B cell (primary cell): ENCODE results near the gene COX6B1. TPM values are rescaled to one million over a fixed set of nuclear protein-coding genes. Genes with fewer than 3 reads are reported as not detected.

Experiments
- ATAC-seq: fragments of 200-7000 bp; cut with Tn5 transposase; one replicate; pipeline ENCODE4 v1.10.0; 2021; ENCODE audit warnings: low read depth, mild to moderate bottlenecking, moderate number of reproducible peaks, moderate library complexity
- CTCF ChIA-PET: fragments of 350-600 bp; sonication (Branson Sonifier 250); formaldehyde crosslinking; loops from one replicate; lab custom pipeline; 2021; ENCODE audit warnings: antibody characterized with exemption, inconsistent platforms; lab: Charles Lee
- POLR2A ChIA-PET: fragments of 350-600 bp; sonication (Branson Sonifier 250); formaldehyde crosslinking; loops from one replicate; lab custom pipeline; 2021; ENCODE audit warnings: antibody characterized with exemption; lab: Charles Lee
- DNase-seq: peaks from one replicate; pipeline ENCODE4 v3.0.0; 2013
- H2AFZ ChIP-seq: 2 replicates; pipeline ENCODE4 v1.6.1; 2012; ENCODE audit warnings: mild to moderate bottlenecking, low read depth, low read length; ENCODE audit not compliant: insufficient read depth, poor library complexity, severe bottlenecking
- H3K27ac ChIP-seq, 2 donors: 1 replicate in 1 of 2; 2 replicates in 1 of 2; pipeline ENCODE4 v1.5.1; 2012 to 2013; ENCODE audit warnings: low read length in 2 of 2, mild to moderate bottlenecking in 2 of 2, moderate library complexity in 1 of 2
- H3K27me3 ChIP-seq, 4 experiments: fragments of 200-600 bp in 1 of 4; sonication (generic) in 1 of 4; replicated peaks in 1 of 4; 1 replicate in 2 of 4; 2 replicates in 2 of 4; pipeline versions ENCODE4 v1.6.1 to v1.7.0; 2013 to 2016; ENCODE audit warnings: low read length in 3 of 4, mild to moderate bottlenecking in 2 of 4, mixed read lengths in 1 of 4, moderate library complexity in 1 of 4; ENCODE audit not compliant: insufficient read depth in 4 of 4, control insufficient read depth in 3 of 4; ENCODE audit errors: control extremely low read depth in 1 of 4
- H3K36me3 ChIP-seq, 2 experiments: replicated peaks in 1 of 2; 1 replicate in 1 of 2; 2 replicates in 1 of 2; pipeline versions ENCODE4 v1.6.1 to v1.7.1; 2013; ENCODE audit warnings: low read length in 1 of 2; ENCODE audit not compliant: insufficient read depth in 2 of 2, control insufficient read depth in 1 of 2; ENCODE audit errors: control extremely low read depth in 1 of 2, extremely low read depth in 1 of 2
- H3K4me1 ChIP-seq, 2 donors: fragments of 200-600 bp in 1 of 2; sonication (generic) in 1 of 2; 1 replicate in 1 of 2; 2 replicates in 1 of 2; pipeline versions ENCODE4 v1.5.1 to v1.6.1; 2013 to 2017; ENCODE audit warnings: low read length in 2 of 2; ENCODE audit not compliant: control insufficient read depth in 2 of 2, insufficient read depth in 2 of 2
- H3K4me2 ChIP-seq: replicated peaks from 2 replicates; pipeline ENCODE3; 2012; ENCODE audit warnings: mild to moderate bottlenecking, low read depth, low read length; ENCODE audit not compliant: poor library complexity, severe bottlenecking
- H3K4me3 ChIP-seq, 5 experiments: fragments of 200-600 bp in 1 of 5; sonication (generic) in 1 of 5; 1 replicate in 3 of 5; 2 replicates in 2 of 5; pipeline versions ENCODE4 v1.5.1 to v1.7.0; 2011 to 2016; ENCODE audit warnings: low read length in 4 of 5, mild to moderate bottlenecking in 4 of 5, low read depth in 2 of 5, control low read depth in 1 of 5, moderate library complexity in 1 of 5; ENCODE audit not compliant: insufficient read depth in 1 of 5; ENCODE audit errors: control extremely low read depth in 1 of 5, extremely low read depth in 1 of 5
- H3K79me2 ChIP-seq: fragments of 200-600 bp; sonication (generic); one replicate; pipeline ENCODE4 v1.6.0; 2016; ENCODE audit warnings: low read length; ENCODE audit not compliant: control insufficient read depth, insufficient read depth
- H3K9ac ChIP-seq: fragments of 200-600 bp; sonication (generic); 2 replicates; pipeline ENCODE4 v1.6.1; 2017; ENCODE audit warnings: mild to moderate bottlenecking, low read length, moderate library complexity
- H3K9me3 ChIP-seq, 3 donors: one replicate each; pipeline versions ENCODE4 v1.6.1 to v1.7.1; 2013; ENCODE audit warnings: low read length in 2 of 3; ENCODE audit not compliant: control insufficient read depth in 2 of 3, insufficient read depth in 1 of 3; ENCODE audit errors: control extremely low read depth in 1 of 3
- H4K20me1 ChIP-seq: 2 replicates; pipeline ENCODE4 v1.6.0; 2012; ENCODE audit warnings: mild to moderate bottlenecking, low read length; ENCODE audit not compliant: insufficient read depth, control insufficient read depth, poor library complexity, severe bottlenecking
- H3K27ac Mint-ChIP-seq: one replicate; pipeline ENCODE4 v1.8.0; 2021; ENCODE audit warnings: mixed read lengths
- H3K27me3 Mint-ChIP-seq: one replicate; pipeline ENCODE4 v1.8.0; 2021; ENCODE audit warnings: mixed read lengths
- H3K4me1 Mint-ChIP-seq: one replicate; pipeline ENCODE4 v1.8.0; 2021; ENCODE audit warnings: mixed read lengths
- H3K4me3 Mint-ChIP-seq: one replicate; pipeline ENCODE4 v1.8.0; 2021; ENCODE audit warnings: mixed read lengths
- H3K9me3 Mint-ChIP-seq: one replicate; pipeline ENCODE4 v1.8.0; 2022; ENCODE audit warnings: mixed read lengths; ENCODE audit not compliant: insufficient read depth
- CTCF ChIP-seq: fragments of 200-600 bp; IDR thresholded peaks from one replicate; pipeline ENCODE4 v1.8.0; 2022; ENCODE audit warnings: antibody characterized with exemption, mild to moderate bottlenecking
- EZH2 ChIP-seq: IDR thresholded peaks from 2 replicates; pipeline ENCODE4 v1.6.1; 2012; ENCODE audit warnings: borderline replicate concordance, low read depth, mild to moderate bottlenecking, moderate library complexity, low read length; ENCODE audit not compliant: insufficient read depth, poor library complexity, severe bottlenecking
- WGBS: methylation state at CpG from one replicate; pipeline ENCODE4 v1.1.5; 2013; ENCODE audit warnings: missing lambda C conversion rate; ENCODE audit not compliant: insufficient coverage; 5-methylcytosine and 5-hydroxymethylcytosine counted together
- intact Hi-C: fragments of 100-400 bp; cut with micrococcal nuclease; formaldehyde crosslinking; loops from one replicate; pipeline ENCODE4 v1.10.0; 2022
- polyA plus RNA-seq: library from polyadenylated mRNA; depleted of rRNA; stranded (reverse); fragments of >200 nt; gene quantifications from 2 replicates; pipeline ENCODE4 v1.2.3, GENCODE V29; 2012
- total RNA-seq, 2 donors: library from RNA; stranded (reverse); fragments of 120-200 nt in 1 of 2; gene quantifications; 1 replicate in 1 of 2; 2 replicates in 1 of 2; pipeline versions ENCODE4 v1.2.3 to v1.2.4, GENCODE V29; 2013 to 2022

Gene COX6B1
- total and polyA plus RNA-seq, 2 donors (not counting 1 experiment from before 2014, with no cell fraction given), result 215 to 387 TPM

- Histone ChIP-seq H3K9me3 (no peaks in the 10 kb centered on the region), H3K9ac (no peak overlapping the region), H3K36me3 (no peaks in the 10 kb centered on the region), H3K4me3 (no peak overlapping the region), H4K20me1 (no peaks in the 10 kb centered on the region), H3K27ac (no peak overlapping the region), H3K4me2 (no peak overlapping the region), H3K79me2 (no peaks in the 10 kb centered on the region), H3K27me3 (no peaks in the 10 kb centered on the region), H3K4me1 (no peaks in the 10 kb centered on the region), H2AFZ (no peak overlapping the region)
- TF ChIP-seq CTCF, result no peak
- TF ChIP-seq EZH2, result no peak
- POLR2A ChIA-PET, result no interaction called here
- no peak overlapping the region for H3K27ac Mint-ChIP-seq
- CTCF ChIA-PET, result interaction anchor here (0.6 to 1.6 kb wide), 12 partner anchors 14 to 298 kb away, joined by 3 to 15 read pairs (median 6); partner anchors contain the start of gene LIN37
- no peaks in the 10 kb centered on the region for H3K9me3 Mint-ChIP-seq
- intact Hi-C loops, result loop anchor here (2.0 to 5.0 kb wide), 2 partner anchors 49 to 65 kb away; partner anchors contain the start of genes HSPB6 and PROSER3
- no peaks in the 10 kb centered on the region for H3K4me1 Mint-ChIP-seq
- ATAC-seq (no peak), DNase-seq (no peak)
- 96% methylated on average over 8 of the region's 11 CpGs for WGBS
- H3K27me3 Mint-ChIP-seq, result no peaks in the 10 kb centered on the region
- H3K4me3 Mint-ChIP-seq, result no peak overlapping the region
Measured at GRCh38 chr19:35692010-35692409, 43.9 kb downstream of the COX6B1 start.

GRCh38 chr19:35693422-35693821, 45.3 kb downstream of the COX6B1 start:
- Histone ChIP-seq H3K9me3 (no peaks in the 10 kb centered on the region), H3K27me3 (no peaks in the 10 kb centered on the region), H4K20me1 (no peaks in the 10 kb centered on the region), H3K4me1 (no peaks in the 10 kb centered on the region), H3K36me3 (no peaks in the 10 kb centered on the region), H2AFZ (no peak overlapping the region), H3K9ac (no peak overlapping the region), H3K4me3 (no peak overlapping the region), H3K79me2 (no peaks in the 10 kb centered on the region), H3K27ac (no peak overlapping the region), H3K4me2 (no peak overlapping the region)
- no peaks in the 10 kb centered on the region for H3K9me3 Mint-ChIP-seq
- no peaks in the 10 kb centered on the region for H3K4me1 Mint-ChIP-seq
- ATAC-seq, result no peak
- DNase-seq, result no peak
- no peaks in the 10 kb centered on the region for H3K27me3 Mint-ChIP-seq
- intact Hi-C loops, result loop anchor here (1.0 to 5.0 kb wide), 7 partner anchors 9 to 361 kb away; partner anchors contain the start of genes ARHGAP33, HSPB6, PROSER3 and THAP8
- ChIA-PET POLR2A (no interaction called here), CTCF (interaction anchor here (0.7 to 1.7 kb wide), 11 partner anchors 15 to 377 kb away, joined by 3 to 15 read pairs (median 6); partner anchors contain the start of genes IGFLR1 and LIN37)
- WGBS, result 21% methylated on average over 3 of the region's 8 CpGs
- TF ChIP-seq EZH2, result no peak
- no peak for TF ChIP-seq CTCF
- no peak overlapping the region for H3K4me3 Mint-ChIP-seq
- H3K27ac Mint-ChIP-seq, result no peak overlapping the region
